Activated CD8-positive, alpha-beta memory T cell treated with anti-CD3 and anti-CD28 coated beads for 4 hours (primary cell): Measurements from ENCODE around the gene PDGFRB.

Experiments
- DNase-seq, 2 donors: peaks; one replicate each; pipeline ENCODE4 v3.0.0-alpha.2; 2020; ENCODE audit warnings: low read depth in 2 of 2

Gene PDGFRB

DNA sequence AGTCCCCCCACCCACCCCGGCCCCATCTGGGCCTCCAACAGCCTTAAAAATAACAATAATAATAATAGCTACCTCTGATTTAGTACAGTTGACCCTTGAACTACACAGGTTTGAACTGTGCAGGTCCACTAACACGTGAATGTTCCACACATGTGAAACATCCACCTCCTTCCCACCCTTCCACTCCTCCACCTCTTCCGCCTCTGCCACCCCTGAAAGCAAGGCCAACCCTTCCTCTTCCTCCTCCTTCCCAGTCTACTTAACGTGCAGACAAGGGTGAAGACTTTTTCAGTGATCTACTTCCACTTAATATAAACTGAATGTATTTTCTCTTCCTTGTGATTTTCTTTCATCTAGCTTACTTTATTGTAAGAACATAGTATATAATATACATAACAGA, 10.8 kb downstream of the PDGFRB start:
- no peak for DNase-seq

DNA sequence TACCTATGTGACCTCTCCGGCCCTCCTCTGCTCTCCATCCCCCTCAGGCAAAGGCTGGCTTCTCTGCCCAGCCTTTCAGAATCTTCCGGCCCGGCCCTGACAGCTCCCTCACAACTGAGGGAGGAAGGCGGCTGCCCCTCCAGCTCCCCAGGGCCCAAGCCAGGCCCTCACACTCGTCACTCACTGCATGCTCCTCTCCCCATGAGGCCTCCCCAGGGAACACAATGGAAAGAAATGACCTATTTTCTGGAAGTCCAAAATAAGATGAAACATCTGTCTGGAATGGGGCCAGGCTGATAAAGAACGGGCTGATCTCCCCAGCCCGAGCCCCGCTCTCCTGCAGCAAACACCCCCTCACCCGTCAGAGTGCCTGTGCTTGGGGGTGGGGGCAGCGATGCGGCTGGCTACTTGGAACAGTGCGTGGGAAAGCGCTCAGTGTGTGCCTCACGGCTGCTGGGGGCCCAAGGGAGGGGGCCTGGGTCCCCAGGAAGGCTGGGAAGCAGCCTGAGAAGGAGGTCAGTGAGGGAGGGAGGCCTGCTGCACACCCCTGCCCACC, 11.3 kb downstream of the PDGFRB start:
- no peak for DNase-seq

DNA sequence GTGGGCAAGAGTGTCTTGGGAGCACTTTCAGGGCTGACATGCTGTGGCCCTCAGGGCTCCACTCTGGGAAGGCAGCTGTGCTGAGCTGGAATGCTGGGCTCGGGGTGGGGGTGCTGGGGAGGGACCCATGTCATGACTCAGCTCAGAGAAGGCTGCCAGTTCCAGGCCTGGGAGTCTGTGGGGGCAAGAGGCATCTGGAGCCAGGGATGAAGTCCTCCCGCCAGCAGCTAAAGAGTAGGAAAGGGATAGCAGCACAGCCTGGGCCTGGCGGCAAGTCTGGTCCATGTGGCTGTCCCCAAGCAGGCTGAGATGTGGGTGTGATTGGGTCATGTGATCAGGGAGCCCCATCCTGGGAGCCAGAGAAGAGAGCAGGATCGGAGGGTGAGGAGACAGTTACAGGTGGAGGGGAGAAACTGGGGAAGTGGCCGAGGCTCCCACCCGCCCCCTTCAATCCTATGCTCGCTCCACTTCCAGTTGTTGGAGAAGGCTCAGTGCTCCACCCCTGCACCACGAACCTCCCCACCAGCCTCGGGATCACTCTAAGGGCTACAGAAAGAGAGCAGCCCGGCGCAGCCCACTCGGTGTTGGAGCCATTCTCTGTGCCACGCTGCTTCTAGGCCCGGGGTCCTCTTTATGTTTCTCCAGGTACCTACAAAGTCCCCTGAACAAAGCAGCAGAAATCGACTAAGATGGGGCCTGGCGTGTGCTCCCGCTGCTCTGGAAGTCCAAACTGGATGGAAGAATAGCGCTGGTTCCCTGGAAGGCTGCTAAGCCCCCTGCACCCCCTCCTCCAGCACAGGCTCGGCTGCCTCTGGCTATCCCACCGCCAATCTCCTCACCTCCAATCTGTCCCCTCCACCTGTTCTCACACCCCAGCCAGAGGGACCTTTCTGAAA, 12.0 kb downstream of the PDGFRB start:
- no peak for DNase-seq

DNA sequence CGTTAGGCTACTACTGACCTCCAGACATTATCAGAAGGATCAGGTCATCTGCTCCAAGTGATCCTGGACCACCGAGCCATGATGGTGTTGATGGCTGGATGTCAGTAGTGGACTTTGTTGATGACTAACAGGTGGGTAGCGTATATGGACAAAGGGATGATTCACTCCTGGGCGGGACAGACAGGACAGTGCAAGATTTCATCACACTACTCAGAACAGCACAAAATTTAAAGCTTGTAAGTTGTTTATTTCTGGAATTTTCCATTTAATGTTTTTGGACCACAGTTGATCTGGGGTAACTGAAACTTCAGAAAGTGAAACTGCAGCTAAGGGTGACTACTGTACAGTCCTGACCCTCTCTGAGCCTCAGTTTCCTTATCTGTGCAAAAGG, 12.7 kb downstream of the PDGFRB start:
- no peak for DNase-seq

DNA sequence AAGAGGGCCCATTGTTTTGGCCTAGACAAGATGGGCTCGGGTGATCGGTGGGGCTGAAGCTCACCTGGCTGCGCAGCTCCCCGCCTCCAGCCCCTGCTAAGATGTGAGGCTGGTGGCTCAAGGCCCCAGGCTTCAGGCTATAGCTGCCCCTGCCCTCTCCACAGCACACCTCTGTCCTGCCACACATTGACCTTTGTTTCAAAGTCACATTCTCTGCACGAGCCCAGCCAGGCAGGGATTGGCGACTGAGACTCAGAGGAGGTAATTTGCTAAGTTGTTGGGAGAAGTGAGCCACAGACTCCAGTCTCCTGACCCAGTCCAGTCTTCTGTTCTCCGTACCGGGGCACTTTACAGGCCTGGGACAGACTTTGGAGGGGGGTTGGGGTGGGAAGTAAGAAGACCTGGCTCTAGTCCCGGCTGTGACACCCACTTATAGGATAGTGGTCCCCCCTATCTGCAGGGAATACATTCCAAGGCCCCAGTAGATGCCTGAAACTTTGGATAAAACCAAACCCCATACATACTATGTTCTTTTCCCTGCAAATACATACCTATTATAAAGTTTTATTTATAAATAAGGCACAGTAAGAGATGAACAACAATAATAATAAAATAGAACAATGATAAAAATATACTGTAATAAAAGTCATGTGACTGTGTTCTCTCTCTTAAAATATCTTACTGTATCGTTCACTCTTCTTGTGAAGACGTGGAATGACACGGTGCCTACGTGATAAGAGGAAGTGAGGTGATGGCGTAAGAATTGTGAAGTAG, 13.3 kb downstream of the PDGFRB start:
- DNase-seq = no peak

DNA sequence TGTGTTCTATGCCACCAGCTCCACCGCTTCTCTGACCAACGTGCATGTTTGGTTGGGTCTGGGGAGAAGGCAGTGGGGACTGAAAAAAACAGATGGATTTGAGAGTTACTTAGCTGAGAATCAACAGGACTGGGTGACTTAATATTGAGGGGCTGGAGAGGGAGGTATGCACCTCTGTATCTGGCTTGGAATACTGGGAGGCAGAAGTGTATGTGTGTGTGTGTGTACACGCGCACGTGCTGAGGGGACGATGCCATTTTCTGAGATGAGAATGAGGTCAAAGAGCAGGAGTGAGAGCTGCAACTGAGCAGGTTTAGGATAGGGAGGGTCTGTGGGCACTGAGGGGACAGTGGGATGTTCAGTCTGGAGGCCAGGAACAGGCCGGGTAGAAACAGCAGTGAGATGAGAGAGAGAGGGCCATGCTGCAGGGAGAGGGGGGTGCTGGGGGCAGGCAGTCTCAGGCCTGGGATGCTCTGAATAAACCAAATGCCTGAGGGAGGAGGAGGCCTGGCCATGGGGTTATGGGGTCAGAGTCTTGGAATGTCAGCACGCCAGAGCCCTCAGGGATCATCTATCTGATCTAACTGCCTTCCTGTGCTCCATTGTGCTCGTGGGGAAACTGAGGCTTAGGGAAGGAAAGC, 14.0 kb downstream of the PDGFRB start:
- no peak for DNase-seq

DNA sequence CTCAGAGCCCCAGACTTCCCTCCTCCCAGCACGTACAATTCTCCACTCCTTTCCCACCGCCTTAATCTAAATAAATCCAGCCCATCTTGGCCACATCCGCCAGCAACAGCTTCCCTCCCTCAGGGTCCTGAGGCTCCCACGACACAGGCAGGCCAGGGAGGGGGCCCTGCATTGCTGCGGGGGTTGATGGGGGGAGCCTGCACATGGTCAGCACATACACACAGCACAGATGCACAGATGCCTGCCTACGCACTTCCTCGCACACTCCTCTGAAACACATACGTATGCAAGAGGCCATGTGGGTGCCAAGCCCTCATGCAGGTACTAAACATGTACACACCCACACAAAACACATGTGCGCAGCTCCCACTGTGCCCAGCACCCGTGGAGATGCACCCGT, 14.8 kb downstream of the PDGFRB start:
- DNase-seq = no peak

DNA sequence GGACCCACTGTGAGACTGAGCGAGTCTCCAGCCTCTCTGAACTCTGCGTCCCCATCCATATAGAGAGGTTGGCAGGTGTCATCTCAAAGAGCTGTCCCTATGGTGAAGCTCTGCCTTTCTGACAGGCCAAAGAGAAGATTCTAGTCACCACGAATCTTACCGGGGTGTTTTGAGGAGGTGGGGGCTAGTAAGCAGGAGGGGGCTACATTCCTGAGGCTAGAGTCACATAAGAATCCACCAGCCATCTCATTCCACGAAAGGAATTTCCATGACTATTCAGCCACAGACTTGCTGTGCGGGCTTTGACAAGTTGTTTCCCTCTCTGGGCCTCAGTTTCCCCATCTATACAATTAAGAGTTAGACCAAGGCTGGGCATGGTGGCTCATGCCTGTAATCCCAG, 16.3 kb downstream of the PDGFRB start:
- DNase-seq = no peak

DNA sequence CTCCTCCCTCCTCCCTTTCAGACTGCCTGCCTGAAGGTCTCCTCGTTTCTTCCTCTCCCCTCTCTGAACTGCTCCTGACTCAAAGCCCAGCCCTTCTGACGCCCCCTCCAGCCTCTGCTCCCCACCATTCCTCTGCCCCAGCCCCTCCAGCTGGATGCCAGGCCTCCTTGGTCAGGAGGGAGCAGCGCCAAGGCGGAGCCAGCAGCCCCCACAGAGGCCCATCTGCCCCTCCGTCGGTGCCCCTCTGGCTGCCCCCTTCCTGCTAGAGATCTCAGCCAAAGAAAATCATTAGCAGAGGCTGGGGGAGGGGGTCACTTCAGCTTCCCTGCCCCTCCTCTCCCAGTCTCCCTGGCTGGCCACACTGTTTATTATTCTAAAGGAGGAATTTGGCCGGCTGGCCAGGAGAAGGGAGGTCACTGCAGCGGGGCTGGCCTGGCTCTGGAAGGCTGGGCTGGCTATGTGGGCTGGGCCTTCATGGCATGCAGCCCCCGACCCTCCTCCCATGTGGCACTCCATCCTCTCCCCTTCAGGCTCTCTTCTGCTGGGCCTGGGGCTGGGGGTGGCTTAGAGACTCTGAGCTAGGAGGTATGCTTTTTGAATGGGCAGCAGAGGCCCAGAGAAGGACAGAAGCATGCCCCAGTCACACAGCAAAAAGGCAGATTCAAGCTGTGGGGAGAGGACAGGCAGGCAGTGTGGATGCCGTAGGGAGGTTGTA, 16.9 kb downstream of the PDGFRB start:
- no peak for DNase-seq

DNA sequence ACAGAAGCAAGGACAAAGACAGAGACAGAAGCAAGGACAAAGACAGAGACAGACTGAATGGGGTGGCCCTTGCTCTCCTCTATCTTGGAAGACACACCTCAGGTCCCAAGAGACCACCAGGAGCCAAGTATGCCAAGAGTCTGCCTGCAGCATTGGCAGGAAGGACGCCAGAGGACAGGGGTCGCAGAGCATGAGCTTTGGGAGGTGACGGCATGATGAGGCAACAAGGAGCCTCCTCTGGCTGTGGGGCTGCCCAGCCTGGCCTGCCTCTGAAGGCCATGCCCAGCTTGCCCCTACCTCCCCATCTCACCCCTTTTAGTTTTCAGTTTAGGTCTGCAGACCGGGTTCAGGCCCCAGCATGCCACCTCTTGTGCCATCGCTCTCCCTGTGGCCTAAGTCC, 17.6 kb downstream of the PDGFRB start:
- no peak for DNase-seq

DNA sequence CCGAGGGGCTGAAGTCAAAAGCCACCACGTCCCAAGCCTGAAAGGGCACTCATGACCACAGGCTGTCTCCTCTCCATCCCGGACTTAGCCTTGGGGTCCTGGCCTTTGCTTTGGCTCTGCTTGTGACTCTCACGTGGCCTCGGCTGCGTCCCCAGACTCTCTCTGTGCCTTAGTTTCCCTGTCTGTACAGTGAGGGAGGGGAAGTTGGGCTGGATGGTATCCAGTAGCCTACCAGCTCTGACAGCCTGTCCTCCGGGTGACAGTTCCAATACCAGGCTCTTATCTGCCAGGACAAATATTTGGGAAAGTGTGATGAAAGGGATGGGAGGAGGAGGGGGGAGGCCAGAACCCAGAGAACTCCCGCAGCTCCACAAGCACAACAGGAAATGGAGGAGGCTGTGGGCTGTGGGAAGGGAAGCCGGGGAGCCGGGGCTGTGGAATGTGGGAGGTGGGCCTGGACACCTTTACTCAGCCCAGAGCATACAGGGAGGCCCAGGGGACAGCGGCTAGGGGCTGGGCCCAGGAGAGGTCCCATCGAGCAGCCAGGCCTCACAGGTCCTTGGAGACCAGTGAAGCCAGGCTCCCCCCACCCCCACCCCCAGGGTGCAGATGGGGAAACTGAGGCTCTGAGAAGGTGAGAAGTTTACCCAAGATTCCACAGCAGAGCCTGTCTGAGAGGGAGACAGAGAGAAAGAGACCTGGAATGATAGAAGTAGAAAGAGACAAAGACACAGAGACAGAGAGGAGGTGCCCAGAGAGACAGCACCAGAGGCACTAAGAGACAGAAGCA, 18.3 kb downstream of the PDGFRB start:
- DNase-seq = no peak

DNA sequence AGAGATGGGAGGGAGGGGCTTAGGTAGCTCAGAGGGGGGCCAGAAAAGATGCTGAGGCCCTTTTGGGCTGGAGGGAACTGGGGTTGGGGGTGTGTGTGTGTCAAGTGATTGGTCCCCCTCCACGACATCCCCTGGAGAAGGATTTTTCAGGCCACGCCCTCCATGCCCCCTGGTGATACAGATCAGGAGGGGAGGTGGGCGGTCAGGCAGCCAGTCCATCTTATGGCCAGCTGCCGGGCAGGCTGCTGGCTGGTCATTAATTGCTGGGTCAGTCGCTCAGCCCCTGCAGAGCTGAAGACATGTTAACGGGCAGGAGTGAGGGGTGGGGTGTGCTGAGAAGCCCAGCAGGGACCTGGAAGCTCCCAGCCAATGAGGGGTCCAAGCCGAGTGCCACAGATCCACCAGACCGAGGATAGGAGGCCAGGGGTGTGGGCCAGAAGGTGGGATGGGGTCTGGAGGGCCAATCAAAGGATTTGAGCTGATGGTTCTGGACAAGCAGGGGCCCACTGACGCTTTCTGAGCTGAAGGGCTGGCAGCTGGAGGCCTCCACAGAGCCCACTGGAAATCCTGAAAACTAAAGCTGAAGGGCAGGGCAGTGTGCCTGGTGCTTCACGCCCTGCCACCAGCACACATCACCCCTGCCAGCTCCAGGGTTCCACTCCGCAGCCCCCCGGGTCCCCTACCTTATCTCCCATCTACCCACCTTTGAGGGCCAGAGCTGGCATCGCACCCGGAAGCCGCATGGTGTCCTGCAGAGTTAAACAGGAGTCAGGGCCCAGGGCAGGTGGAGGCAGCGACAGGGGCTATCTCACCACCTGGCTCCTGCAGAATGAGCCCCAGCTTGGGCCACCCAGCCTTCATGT, 19.1 kb downstream of the PDGFRB start:
- DNase-seq = no peak

DNA sequence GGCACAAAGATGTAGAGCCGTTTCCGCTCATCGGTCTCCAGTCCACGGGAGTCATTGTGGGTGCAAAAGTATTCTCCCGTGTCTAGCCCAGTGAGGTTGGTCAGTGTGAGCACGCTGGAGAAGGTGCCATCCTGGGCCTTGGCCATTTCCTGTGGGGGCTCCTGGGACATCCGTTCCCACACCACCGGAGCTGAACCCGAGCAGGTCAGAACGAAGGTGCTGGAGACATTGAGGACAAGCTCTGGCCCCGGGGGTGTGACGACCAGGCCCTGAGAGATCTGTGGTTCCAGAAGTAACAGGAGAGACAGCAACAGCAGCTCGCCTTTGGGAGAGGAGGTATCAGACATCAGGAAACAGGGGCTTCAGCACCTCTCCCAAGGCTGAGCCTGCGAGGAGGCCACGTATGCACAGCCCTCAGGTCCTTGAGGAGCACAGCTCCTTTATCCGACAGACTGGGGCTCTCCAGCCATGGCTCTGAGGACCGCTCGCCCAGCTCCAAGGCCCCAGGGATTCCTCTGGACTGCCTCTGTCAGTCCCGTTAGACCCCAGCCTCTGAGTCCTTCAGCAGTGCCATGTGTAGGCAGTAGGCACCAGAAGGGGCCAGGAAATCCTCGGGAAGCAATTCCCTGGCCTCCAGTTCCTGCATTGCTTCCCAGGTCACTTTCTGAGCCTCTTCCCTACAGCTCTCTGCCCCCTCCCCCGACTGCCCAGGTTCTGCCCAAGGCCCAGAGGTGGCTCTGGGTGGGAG, 19.9 kb downstream of the PDGFRB start:
- no peak for DNase-seq

DNA sequence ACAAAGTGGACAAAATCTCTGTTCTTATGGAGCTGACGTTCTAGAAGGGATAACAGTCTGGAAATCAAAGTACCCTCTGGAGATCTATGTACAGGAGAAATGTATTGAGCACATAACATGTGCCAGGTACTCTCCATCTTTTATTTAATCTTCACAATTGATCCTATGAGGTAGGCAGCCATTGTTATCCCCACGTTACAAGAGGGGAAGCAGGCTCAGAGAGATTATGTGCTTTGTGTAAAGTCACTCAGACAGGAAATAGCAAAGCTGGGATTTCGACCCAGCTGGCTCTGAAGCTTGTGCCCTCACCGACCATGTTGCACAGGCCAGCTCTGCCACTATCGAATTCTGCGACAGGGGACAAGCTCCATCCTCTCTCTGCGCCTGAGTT, 21.5 kb downstream of the PDGFRB start:
- DNase-seq = no peak

DNA sequence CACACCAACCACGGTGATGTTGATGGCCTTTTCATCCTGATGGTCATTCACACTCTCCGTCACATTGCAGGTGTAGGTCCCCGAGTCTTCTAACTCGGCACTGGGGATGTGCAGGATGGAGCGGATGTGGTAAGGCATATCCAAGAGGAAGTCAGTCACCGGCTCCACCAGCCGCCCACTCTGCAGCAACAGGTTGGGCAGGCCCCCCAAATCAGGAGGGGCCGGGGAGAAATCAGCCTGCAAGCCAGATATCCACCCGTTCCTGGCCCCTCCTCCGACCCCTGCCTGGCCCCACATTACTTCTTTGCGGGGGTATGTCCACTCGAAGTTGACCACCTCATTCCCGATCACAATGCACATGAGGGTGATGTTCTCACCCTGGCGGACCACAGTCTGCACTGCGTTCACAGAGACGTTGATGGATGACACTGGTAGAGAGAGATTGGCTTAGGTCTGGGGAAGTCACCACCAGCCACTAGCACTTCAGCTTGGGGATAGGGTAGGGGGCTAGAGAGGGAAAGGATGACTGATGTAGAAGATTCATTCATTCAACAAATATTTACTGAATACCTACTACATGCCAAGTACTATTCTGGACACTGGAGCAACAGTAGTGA, 22.0 kb downstream of the PDGFRB start:
- no peak for DNase-seq

DNA sequence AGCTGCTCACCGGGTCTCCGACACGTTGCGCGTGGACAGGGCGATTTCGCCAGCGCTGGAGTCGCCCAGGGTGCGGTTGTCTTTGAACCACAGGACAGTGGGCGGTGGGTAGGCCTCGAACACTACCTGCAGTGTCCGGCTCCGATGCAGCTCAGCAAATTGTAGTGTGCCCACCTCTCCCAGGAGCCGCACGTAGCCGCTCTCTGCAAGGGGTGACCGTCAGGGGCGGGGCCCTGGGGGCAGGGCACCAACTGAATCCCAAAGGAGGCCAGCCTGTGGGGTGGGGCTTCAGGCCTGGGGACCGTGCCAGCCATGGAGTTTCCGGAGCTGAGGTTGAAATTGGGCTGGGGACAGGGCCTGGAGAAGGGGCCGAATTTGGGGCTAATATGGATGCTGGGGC, 22.9 kb downstream of the PDGFRB start:
- DNase-seq = no peak

DNA sequence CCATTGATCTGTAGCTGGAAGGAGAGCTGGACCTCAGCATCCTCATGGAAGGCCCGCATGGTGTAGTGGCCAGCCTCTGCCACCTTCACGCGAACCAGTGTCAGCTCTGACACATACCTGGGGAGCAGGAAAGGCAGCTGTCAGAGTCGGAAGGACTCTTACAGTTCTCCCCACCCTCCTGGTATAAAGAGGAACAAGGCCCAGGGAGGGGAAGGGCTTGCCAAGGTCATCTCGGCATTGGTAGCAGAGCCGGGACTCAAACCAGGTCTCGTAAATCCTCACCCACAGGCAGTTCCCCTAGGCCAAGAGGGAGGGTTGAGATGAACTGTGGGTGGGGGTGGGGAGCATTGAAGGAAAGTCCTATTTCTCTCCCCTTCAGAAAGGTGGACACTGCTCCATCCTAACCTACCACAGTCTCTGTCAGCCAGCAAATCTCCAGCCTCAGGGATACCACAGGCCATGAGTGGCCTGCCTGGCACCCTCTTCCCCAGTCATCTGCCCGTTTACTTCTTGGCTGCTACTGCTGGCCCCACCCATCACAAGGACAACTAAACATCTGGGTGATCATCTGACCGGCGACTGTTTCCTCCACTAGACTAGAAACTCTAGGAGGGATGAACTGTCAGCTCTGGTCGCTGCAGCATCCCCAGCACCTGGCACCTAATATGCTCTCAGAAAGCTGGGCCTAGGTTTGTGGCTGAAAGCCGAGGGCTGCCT, 23.5 kb downstream of the PDGFRB start:
- DNase-seq = no peak

DNA sequence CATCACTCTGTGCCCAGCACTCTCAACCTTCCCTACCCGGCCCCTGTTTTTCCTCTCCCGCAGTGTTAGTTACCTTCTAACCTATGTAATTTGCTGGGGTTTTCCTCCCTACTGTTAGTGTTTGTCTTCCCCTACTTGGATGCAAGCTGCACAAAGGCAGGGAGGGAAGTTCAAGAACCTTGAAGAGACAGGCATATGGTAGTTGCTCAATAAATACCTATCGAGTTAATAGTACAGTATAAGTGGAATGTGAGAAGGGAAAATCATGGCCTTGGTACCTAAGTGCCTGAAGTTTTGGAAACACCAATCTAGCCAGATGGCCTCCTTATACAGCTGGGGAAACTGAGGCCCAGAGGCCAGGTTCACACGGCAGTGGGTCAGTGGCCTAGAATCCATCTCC, 24.2 kb downstream of the PDGFRB start:
- DNase-seq = no peak
